ENCODE results near the gene CALHM3.

Gene CALHM3

GRCh38 chr10:103463499-103463898 is 15.5 kb downstream of the CALHM3 start:
- no peak for DNase-seq (ENCODE audit: low read depth)
- no peak overlapping the region for H3K4me3 ChIP-seq (ENCODE audit: low read depth, low read length)
- TF ChIP-seq CTCF (IDR thresholded peaks at IDR 0.05; ENCODE audit: low read depth, low read length, missing control alignments) = no peak

GRCh38 chr10:103459615-103460014 is 19.4 kb downstream of the CALHM3 start:
- DNase-seq (ENCODE audit: low read depth) = no peak
- TF ChIP-seq CTCF (IDR thresholded peaks at IDR 0.05; ENCODE audit: low read depth, low read length, missing control alignments) = no peak
- H3K4me3 ChIP-seq (ENCODE audit: low read depth, low read length) = no peak overlapping the region

GRCh38 chr10:103458720-103459119 is 20.3 kb downstream of the CALHM3 start, which contains the start of gene CALHM1:
CALHM1 (minus strand) TSS chr10:103458900; CDS start chr10:103458751, 149 bp downstream.
- H3K4me3 ChIP-seq (ENCODE audit: low read depth, low read length) = no peak within 1 kb of the TSS
- peak; percentile 39 for DNase-seq (ENCODE audit: low read depth)
- no peak for TF ChIP-seq CTCF (IDR thresholded peaks at IDR 0.05; ENCODE audit: low read depth, low read length, missing control alignments)

GRCh38 chr10:103457896-103458583 is 21.0 kb downstream of the CALHM3 start:
- no peak overlapping the region for H3K4me3 ChIP-seq (ENCODE audit: low read depth, low read length)
- TF ChIP-seq CTCF (IDR thresholded peaks at IDR 0.05; ENCODE audit: low read depth, low read length, missing control alignments) = no peak
- DNase-seq (ENCODE audit: low read depth) = no peak

GRCh38 chr10:103457176-103457712 is 21.8 kb downstream of the CALHM3 start:
- no peak for DNase-seq (ENCODE audit: low read depth)
- H3K4me3 ChIP-seq (ENCODE audit: low read depth, low read length) = no peak overlapping the region
- TF ChIP-seq CTCF (IDR thresholded peaks at IDR 0.05; ENCODE audit: low read depth, low read length, missing control alignments) = no peak

GRCh38 chr10:103456074-103456660 is 22.9 kb downstream of the CALHM3 start:
- DNase-seq (ENCODE audit: low read depth) = no peak
- no peak overlapping the region for H3K4me3 ChIP-seq (ENCODE audit: low read depth, low read length)
- TF ChIP-seq CTCF (IDR thresholded peaks at IDR 0.05; ENCODE audit: low read depth, low read length, missing control alignments) = no peak
